Stimulated activated CD8-positive, alpha-beta memory T cell treated with anti-CD3 and anti-CD28 coated beads, Interleukin-7, amount 100 ng/mL, for 48 hours (primary cell): ENCODE data around the gene KRTAP1-4.
"Not testable (repeated sequence)": the region's sequence is repeated elsewhere in the genome, so short reads cannot be mapped to it uniquely, and the experiment has no call there.

Experiments used
- DNase-seq, 2 donors: peaks; one replicate each; pipeline ENCODE4 v3.0.0-alpha.2; 2020; ENCODE audit warnings: low read depth in 1 of 2; ENCODE audit errors: extremely low read depth in 1 of 2

Gene KRTAP1-4

DNA sequence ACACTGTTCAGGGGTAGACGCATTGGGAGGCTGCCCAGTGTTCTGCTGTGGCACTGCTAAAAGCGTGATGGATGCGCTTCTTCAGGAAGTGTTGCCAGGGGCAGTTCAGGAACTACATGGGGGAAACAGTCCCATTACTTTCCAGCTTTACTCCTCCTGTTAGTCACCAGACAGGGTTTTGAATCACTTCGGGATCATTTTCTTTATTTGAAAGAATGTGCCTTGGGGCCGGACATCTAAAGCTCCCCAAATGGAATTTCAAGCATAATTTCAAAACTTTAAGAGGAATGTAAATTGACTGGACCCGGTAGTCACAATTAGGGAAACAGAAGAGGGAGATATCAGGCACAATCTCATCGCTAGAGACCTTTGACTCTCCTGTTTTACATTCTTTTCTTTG, 18.4 kb upstream of the KRTAP1-4 start:
- DNase-seq: no peak

GRCh38 chr17:41046735-41047465, 16.9 kb upstream of the KRTAP1-4 start, which contains the start of gene KRTAP2-1:
Gene KRTAP2-1, minus strand, starts transcription at chr17:41047316. Its CDS starts 49 bp downstream, at chr17:41047267.
- not testable (repeated sequence) for DNase-seq

- DNase-seq: no peak
Observed at GRCh38 chr17:41042953-41043352, 13.0 kb upstream of the KRTAP1-4 start.

DNA sequence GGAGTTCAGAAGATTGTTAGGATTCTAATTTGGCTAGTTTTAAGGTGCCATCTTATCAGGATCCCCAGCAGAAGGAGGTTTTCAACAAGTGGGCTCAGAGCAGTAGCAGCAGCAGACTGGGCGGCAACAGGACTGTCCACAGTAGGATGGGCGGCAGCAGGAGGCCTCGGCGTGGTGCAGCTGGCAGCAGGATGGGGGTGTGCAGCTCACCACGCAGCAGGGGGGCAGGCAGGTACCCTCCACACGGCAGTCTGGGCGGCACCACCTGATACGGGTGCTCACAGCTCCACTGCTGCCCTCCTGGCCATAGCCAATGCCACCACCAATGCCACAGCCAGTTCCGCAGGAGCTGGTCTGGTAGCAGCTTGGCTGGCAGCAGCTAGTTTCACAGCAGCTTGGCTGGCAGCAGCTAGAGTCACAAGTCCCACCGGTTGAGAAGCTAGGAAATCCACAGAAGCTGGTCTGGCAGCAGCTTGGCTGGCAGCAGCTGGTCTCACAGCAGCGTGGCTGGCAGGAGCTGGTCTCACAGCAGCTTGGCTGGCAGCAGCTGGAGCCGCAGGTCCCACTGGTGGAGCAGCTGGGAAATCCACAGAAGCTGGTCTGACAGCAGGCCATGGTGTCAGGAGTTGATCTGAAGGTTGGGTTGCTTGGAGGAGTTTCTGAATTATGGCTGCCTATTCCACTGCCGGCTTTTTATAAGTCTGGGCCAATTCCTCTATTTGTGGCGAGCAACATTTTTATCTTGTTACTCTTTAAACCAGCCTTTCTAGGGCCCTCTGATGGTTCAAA, 11.0 kb upstream of the KRTAP1-4 start, which contains the start of gene KRTAP1-1:
Gene KRTAP1-1, minus strand, starts transcription at position 668 of the 789 bp plus-strand sequence. Its CDS starts 53 bp downstream, at position 615.
- not testable (repeated sequence) for DNase-seq

GRCh38 chr17:41037853-41038350, 7.9 kb upstream of the KRTAP1-4 start:
- no peak for DNase-seq

GRCh38 chr17:41034346-41034935, 4.4 kb upstream of the KRTAP1-4 start, which contains the start of gene KRTAP1-3:
Gene KRTAP1-3, minus strand, starts transcription at chr17:41034874. Its CDS starts 53 bp downstream, at chr17:41034821.
- not testable (repeated sequence) for DNase-seq

DNA sequence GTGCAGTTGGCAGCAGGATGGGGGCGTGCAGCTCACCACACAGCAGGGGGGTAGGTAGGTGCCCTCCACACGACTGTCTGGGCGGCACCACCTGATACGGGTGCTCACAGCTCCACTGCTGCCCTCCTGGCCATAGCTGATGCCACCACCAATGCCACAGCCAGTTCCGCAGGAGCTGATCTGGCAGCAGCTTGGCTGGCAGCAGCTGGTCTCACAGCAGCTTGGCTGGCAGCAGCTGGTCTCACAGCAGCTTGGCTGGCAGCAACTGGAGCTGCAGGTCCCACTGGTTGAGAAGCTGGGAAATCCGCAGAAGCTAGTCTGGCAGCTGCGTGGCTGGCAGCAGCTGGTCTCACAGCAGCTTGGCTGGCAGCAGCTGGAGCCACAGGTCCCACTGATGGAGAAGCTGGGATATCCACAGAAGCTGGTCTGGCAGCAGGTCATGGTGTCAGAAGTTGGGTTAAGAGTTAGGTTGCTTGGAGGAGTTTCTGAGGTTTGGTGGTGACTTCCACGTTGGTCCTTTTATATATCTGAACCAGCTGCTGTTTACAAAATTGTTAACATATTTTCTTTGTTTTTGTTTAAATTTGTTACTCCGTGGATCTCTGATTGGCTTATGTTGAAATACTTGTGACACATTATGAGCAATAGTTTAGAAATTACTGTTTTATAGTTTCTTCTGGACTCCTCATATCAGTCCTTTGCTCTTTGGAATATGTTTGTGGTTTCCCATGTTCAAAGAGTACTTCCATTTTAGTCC, 3.1 kb downstream of the KRTAP1-4 start, which contains the start of gene KRTAP1-5:
Gene KRTAP1-5, minus strand, starts transcription at position 494 of the 757 bp plus-strand sequence. Its CDS starts 53 bp downstream, at position 441.
- DNase-seq: no peak

DNA sequence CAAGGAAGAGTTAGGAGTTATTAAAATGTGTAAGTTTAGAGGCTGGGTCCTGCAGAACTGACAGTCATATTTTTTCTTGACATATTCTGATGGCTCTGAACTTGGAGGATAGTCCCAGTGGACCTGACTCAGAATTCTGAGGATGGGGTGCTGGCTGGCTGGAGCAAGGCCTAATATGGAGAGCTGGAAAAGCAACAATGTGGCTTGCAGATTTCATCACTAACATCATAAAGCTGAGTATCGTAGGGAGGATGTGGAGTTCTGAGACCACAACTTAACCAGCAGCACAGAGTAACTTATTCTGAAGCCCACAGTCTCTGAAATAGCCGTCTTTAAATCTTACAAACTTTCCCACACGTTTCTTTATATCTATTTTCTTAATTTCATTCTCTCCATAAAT, 5.3 kb downstream of the KRTAP1-4 start:
- no peak for DNase-seq

DNA sequence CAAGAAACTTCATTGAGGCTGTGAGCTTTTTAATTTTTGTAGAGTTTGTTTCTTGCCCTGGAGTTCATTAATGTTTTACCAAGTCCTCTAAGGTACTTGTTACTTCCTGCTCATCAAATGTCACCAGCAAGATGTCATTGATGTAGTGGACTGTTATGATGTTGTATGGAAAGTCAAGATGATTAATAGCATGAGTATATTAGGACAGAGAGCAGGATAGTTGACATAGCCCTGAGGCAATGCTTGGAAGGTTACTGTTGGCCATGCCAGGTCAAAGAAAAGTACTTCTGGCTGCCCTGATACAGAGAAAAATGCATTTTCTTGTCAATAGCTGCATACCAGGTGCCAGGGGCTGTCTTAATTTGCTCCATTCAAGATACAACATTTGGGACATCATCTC, 9.7 kb downstream of the KRTAP1-4 start:
- DNase-seq: no peak

DNA sequence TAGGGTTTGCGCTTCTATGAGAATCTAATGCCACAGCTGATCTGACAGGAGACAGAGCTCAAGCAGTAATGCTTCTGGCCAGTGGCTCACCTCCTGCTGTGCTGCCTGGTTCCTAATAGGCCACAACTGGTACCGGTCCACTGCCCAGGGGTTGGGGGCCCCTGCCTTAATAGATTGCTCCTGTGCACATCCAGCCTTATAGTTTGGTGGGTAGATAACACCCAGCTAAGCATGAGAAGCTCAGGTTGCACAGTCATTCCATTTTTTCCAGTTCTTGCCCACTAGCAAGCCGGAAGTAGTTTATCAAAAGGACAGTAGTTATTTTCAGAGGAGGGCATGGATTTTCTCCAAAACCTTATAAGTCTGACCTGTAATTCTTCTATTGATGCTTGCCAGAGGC, 10.6 kb downstream of the KRTAP1-4 start:
- no peak for DNase-seq

- DNase-seq: no peak
Observed at GRCh38 chr17:41018541-41018940, 11.5 kb downstream of the KRTAP1-4 start.

DNA sequence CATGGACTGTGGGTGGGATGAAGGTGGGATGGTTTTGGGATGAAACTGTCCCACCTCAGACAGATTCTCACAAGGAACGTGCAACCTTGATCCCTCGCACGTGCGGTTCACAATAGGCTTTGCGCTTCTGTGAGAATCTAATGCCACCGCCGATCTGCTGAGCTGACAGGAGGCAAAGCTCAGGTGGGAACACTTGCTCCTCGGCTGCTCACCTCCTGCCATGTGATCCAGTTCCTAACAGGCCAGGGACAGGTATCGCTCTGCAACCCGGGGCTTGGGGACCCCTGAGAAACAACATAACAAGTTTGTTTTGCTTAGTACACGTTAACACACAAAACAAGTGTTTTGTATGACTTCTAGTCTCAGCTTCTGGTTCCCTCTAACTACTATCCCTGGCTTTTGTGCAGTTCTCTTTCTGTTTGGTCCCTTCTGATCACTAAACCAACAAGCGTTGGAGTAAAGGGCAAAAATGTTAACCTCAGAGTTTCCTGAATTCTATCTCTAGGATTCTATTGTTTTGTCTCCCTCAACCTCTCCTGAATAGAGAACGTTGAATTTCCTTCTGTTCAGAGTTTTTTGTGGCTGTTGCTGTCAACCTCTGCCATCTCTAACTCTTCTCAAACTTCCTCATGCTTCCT, 13.3 kb downstream of the KRTAP1-4 start:
- DNase-seq: no peak

DNA sequence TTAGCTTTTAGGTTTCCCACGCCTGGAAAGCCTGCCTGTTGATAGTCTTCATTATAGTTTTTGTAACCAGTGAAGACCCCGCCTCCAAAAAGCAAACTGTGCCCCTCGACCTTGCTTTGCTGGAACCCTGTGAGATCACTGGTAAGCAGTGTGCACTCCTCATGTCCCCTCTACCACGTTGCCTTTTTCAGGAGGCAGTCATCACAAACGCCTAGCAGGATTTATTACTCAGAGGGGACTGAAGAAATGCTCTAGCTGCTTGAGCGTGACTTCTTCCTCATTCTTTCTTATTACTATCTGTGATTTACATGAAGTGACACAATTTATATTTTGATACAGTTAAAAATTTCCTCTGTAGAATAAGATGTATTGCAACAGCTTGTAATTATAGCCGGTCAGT, 14.5 kb downstream of the KRTAP1-4 start:
- no peak for DNase-seq

DNA sequence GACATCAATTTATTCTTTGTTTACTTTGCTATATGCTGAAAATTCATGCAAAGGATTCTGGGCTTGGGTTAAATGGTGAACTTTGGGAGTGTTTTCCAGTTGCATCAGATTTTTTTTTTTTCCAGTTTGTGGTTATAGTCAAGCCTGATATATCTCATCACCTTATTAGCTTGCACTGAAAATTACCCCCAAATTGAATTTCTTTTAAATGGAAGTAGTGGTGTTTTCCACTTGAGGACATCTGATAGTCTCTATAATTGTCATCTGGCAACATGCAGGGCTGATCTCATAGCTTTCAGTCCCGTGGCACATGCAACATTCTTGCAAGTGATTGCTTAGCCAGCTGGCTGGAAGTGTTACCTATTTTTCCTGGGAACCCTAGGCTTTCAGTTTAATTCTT, 16.4 kb downstream of the KRTAP1-4 start:
- no peak for DNase-seq

GRCh38 chr17:41013181-41013580, 16.8 kb downstream of the KRTAP1-4 start:
- no peak for DNase-seq

DNA sequence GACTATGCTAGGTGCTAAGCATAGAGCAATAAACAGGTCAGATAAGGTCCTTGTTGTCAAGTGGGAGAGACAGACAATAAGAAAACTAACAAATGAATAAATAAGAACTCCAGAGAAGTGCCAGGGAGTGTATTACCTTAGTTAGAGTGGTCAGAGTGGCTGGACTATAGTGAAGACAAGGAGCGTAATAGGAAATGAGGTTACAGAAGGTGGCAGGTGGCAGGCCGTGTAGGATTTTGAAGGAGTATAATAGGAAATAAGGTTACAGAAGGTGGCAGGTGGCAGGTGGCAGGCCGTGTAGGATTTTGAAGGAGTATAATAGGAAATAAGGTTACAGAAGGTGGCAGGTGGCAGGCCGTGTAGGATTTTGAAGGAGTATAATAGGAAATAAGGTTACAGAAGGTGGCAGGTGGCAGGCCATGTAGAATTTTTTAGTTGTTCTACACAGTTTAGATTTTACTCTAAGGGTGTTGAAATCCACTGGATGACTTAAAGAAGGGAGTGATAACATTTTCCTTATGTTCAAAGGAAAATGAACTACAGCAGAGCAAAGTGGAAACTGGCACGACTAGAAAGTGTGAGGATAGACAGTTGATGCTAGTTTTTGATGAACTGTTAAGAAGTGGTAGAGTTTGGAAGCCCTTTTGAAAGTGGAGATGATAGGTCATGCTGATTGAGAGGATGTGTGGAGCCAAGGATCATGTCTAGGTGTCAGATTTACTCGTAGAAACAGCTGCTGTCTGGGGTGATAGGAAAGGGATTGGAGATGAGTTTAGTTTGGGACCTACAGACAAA, 17.5 kb downstream of the KRTAP1-4 start:
- DNase-seq: no peak

GRCh38 chr17:41010441-41010840, 19.6 kb downstream of the KRTAP1-4 start:
- DNase-seq: no peak

GRCh38 chr17:41009936-41010335, 20.1 kb downstream of the KRTAP1-4 start:
- DNase-seq: no peak

DNA sequence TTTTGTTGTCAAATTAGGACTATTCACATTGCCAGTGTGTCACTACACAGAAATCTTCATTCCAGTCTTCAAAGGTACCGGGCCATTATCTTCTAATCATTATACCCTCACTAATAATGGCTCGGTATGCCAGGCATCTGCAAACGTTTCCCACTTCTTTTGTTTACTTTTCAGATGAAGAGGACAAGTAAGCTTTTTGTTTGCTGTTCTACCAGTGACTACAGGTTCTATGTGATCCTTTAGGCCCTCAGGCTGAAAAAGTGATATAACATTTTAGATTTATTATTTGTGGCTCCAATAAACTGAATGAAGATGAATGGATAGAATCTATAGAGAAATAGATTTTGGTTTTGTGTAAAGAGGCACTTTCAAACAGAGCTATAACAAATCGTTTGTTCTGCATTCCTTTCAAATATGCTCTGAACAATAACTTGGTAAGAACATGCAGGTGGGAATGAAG, 20.7 kb downstream of the KRTAP1-4 start:
- DNase-seq: no peak
